Panc1 (cell line): ENCODE data around the gene DGLUCY.

Experiments
- POLR2AphosphoS5 ChIP-seq: IDR thresholded peaks from 2 replicates; pipeline ENCODE4 v1.6.1; 2012; ENCODE audit warnings: mild to moderate bottlenecking, low read depth, low read length, moderate library complexity
- TF ChIP-seq, protein P1 (sequence below): fragments of 450-650 bp; IDR thresholded peaks from 2 replicates; pipeline ENCODE4 v1.5.1; 2017; ENCODE audit warnings: mild to moderate bottlenecking

DNA sequence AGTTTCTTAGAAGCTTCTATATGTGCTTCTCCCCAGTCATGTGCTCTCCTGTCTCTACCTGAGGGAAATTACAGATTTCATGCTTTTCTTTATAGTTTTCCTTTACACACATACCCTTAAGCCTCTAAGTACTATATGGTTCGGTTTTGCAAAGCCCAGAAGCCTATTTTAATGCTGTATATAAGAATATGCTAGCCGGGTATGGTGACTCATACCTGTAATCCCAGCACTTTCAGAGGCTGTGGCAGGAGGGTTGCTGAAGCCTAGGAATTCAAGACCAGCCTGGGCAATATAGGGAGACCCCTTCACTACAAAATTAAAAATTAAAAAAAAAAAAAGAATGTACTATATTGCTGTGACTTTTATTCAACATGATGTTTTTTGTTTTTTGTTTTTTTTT is 15.4 kb downstream of the DGLUCY start:
- TF ChIP-seq, protein P1, sequence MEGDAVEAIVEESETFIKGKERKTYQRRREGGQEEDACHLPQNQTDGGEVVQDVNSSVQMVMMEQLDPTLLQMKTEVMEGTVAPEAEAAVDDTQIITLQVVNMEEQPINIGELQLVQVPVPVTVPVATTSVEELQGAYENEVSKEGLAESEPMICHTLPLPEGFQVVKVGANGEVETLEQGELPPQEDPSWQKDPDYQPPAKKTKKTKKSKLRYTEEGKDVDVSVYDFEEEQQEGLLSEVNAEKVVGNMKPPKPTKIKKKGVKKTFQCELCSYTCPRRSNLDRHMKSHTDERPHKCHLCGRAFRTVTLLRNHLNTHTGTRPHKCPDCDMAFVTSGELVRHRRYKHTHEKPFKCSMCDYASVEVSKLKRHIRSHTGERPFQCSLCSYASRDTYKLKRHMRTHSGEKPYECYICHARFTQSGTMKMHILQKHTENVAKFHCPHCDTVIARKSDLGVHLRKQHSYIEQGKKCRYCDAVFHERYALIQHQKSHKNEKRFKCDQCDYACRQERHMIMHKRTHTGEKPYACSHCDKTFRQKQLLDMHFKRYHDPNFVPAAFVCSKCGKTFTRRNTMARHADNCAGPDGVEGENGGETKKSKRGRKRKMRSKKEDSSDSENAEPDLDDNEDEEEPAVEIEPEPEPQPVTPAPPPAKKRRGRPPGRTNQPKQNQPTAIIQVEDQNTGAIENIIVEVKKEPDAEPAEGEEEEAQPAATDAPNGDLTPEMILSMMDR, result no peak
- TF ChIP-seq POLR2AphosphoS5, result no peak
